Right hindlimb (tissue), 1 donor: Measurements from ENCODE around the gene PDIA5.
"Not testable (repeated sequence)": the region's sequence is repeated elsewhere in the genome, so short reads cannot be mapped to it uniquely, and the experiment has no call there.

Experiments
- DNase-seq: peaks from one replicate; pipeline ENCODE4 v3.0.0-alpha.2; 2018

The PDIA5 gene

GRCh38 chr3:123151853-123152420 is 85.1 kb downstream of the PDIA5 start:
- not testable (repeated sequence) for DNase-seq

- no peak for DNase-seq
These were observed 85.9 kb downstream of the PDIA5 start for GRCh38 chr3:123152687-123153086.

DNA sequence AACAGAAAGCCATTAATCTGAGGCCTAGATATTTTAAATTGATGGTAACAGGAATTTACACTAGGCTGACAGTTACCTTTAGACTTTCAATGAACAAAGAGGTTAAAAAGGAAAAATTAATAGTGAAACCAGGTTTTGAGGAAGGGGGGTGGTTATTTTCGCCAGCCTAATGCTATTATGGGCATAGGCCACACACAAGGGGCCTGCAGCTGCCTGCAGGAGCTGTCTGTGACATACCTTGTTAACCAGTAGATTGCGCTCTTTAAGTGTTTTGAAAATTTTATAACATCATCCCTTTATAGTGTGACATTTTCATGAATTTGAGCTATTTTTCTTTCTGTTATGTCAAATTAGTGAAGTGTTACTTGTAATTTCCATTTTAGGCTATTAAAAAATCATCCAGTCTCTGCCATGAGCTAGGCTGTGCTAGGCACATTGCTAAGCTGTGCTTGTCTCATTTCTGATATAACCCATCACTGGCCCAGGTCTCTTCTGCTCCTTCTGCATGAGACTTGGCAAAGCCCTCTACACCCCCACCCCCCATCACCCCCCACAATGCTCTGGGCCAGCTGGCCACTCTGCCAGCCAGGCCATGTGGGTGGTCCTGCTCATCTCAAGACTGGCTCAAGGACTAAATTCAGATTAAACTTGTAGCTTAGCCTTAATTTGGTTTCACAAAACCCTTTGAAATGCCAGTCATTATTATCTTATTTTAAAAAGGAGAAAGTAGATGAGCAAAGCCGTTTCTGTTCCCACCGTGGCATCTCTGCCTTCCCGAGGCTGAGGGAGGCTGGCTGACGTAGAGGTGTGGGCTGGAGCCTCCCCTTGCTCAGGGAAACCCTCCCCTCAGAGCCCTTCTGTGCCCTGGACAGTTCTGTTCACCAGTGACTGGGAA is 86.5 kb downstream of the PDIA5 start:
- no peak for DNase-seq

GRCh38 chr3:123154020-123154985 is 87.5 kb downstream of the PDIA5 start:
- no peak for DNase-seq

GRCh38 chr3:123155471-123156011 is 88.7 kb downstream of the PDIA5 start:
- no peak for DNase-seq

- DNase-seq = no peak
These were observed 89.6 kb downstream of the PDIA5 start for GRCh38 chr3:123156276-123156995.

GRCh38 chr3:123157209-123157597 is 90.4 kb downstream of the PDIA5 start:
- no peak for DNase-seq

DNA sequence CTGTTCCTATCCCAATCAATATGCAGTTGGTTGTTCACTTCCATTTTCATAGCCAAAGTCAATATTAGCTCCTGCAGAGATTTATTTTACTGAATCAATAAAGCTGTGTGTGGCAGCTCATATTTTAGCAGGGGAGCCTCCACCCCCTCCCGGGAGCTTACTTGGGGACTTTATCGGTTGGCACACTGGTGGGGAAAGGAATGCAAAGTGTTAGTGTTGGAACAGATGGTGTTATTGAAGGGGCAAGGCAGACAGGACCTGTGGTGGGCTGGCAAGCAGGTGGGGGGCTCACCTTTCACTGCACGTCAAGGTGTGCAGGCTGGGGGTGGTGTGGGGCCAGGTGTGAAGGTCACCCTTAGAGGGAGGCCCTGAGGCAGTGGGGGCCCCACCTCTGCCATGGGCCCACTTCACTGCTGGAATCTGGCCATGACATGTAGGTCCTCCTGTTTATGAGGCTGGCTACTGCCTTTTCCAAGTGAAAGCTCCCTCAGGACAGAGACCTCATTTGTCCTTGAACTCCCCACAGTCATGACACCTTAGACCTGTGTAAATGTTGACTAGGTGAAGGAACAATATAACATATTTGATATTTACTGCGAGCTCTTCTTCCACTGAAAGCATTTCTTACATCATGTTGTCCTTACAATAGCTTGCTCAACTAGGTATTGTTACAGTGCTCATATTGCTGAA is 90.9 kb downstream of the PDIA5 start:
- DNase-seq = no peak

DNA sequence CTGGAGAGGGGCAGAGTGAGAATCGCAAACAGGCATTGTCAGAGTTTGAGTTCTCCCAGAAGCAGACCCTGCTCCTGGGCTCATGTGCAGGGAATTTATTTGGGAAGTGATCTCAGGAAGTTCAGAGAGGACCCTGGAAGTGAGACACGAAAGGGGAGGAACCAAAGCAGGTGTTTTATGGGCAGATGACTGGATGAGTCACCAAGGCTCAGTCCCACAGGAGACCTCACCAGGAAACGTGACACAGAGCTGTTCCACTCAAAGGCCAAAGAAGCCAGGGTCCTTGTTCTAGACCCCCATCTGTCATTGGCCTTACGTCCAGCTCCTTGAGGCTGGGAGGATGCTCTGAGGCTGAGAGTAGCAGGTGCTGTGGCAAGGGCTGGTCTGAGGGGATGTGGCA is 91.5 kb downstream of the PDIA5 start:
- DNase-seq = no peak

DNA sequence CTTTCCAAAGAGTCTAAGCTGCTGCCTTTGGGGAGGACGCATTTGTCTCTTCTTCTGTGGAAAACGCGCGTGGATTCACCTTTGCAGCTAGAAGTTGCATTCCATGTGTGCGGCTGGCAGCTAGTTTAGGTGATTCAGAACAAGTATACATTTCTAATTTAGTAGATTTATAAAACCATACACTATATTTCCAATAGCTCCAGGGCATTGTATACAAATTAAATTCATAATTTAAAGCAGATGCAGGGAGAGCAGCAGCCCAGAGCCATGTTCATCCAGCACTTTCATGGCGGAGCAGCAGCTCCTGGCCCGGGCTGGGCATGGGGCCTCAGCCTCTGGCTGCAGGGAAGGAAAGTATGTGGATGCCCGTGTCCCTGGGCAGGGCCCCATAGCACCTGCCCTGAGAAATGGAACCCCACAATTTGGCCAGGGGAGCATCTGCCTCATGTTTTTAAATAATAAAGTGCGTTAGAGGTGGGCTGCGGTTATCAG is 92.1 kb downstream of the PDIA5 start:
- no peak for DNase-seq

- DNase-seq = no peak
These were observed 93.3 kb downstream of the PDIA5 start for GRCh38 chr3:123159926-123160635.

DNA sequence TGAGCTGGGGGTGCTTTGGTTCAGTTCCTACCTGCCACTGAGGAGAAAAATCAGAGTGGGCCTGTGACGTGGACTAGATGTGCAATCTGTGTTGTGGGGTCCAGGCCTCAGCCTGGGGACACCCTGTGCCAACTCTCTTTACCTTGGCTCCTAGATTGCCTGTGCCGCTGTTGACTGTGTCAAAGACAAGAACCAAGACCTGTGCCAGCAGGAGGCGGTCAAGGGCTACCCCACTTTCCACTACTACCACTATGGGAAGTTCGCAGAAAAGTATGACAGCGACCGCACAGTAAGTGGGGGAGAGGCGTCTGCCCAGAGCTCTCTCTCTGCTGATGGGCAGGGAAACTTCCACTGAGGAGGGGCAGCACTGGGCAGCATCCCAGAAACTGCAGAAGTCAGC is 94.3 kb downstream of the PDIA5 start:
- no peak for DNase-seq

DNA sequence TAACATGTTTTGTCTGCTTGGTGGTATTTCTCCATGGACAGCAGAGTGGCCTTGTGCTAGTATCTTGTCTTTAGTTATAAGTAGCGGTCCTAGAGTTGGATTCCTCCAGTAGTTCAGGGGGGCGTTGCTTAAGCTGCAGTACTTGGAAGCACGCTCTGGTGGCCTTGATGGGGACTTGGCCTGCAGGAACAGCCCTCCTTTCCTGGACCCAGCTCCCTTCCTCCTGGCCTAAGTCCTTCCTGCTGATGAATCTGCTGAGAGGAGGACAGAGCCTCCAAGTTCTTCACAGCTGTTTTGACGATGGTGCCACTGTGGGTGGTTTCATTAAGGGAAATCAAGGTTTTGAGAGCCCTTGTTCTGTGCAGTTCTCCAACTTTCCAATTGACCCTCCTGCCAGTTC is 96.3 kb downstream of the PDIA5 start:
- DNase-seq = no peak

DNA sequence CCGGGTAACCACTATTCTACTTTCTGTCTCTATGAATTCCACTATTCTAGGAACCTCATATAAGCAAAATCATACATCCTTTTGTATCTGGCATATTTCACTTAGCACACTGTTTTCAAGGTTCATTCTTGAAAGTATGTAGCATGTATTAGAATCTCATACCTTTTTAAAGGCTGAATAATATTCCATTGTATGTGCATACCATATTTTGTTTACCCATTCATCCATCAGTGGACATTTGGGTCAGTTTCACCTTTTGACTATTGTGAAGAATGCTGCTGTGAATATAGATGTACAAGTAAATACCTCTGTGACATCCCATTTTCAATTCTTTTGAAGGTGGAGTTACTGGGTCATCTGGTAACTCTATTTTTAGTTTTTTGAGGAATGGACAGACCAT is 98.3 kb downstream of the PDIA5 start:
- DNase-seq = no peak

DNA sequence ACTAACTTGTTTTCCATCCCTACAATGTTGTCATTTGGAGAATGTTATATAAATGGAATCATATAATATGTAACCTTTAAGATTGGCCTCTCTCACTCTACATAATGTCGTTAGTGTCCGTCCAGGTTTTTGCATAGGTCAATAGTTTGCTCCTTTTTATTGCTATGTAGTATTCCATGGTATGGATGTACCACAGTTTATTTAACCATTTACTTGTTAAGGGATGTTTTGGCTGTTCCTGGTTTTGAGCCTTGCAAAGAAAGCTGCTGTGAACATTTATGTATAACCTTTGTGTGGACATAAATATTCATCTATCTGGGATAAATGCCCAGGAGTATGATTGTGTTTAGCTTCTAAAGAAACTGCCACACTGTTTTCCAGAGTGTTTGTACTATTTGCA is 100.9 kb downstream of the PDIA5 start:
- no peak for DNase-seq

DNA sequence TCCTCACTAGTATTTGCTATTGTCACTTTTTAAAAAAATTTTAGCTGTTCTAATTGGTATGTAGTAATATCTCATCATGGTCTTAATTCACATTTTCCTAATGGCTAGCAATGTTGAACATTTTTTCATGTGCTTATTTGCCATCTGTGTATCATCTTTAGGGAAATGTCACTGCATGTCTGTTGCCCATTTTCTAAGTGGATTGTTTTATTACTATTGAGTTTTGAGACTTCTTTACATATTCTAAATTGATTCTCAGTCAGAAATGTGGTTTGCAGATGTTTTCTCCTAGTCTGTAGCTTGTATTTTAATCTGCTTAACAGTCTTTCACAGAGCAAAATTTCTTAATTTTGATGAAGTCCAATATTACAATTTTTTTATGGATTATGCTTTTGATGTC is 101.3 kb downstream of the PDIA5 start:
- DNase-seq = no peak

GRCh38 chr3:123168605-123169004 is 101.8 kb downstream of the PDIA5 start:
- DNase-seq = no peak

GRCh38 chr3:123169492-123169929 is 102.7 kb downstream of the PDIA5 start:
- no peak for DNase-seq

DNA sequence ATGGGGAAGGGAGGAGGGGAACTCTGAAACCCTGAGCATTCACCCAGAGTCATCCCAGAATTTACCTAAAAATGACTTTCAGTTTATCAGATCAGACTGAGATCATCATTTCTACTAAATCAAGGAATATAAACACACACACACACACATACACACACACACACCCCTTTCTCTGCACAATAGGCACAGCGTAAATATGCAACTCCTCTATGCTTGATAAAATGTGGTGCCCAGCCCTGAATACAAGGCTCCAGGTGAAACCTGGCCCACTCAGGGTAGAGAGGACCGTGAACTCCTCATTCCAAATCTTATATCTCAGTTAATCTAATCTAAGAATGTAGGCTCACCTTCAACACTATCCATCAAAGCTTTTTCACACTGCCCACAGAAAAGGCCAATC is 103.1 kb downstream of the PDIA5 start:
- DNase-seq = no peak

DNA sequence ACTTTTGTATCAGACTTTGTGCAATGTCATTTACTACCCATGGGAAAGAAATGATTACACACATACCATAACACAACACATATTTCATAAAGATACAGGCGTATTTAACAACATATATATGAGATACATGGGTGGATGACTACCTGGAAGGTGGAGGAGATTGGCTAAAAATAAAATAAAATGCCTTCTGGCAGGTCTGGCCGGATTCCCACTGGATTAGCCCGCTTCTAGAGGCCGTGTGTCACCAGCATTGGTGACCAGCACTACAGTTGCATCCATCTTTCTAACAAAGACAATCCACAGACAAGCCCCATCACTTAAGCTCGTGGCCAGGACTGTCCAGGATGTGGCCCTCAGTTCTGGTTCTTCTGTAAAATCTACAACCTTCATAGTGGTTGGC is 114.0 kb downstream of the PDIA5 start:
- DNase-seq = no peak

DNA sequence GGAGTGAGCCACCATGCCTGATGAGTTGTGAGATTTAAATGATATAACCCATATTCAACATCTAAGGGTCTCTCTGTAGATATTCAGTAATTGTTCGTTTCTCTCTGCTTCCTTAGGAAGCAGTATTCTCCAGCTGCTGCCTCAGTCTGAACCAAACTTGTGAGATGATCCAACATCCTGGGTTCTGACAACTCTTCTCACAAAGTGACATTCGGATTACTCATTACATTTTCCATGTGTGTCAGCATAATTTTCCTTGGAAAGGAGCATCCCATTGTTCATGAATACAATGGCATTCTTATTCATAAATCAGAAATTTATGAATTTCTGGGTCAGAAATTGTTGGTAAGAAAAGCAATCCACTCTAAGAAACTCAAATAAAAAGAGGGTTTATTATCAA is 119.9 kb downstream of the PDIA5 start:
- DNase-seq = no peak
